Measurements from ENCODE around the gene NHLH1. TPM values are rescaled to one million over a fixed set of nuclear protein-coding genes. Genes with fewer than 3 reads are reported as not detected.
A peak's percentile ranks its signal among the peaks of the same experiment; 100 is the strongest.

NHLH1 gene
- total RNA-seq, result under 1 TPM in 1 of 2 experiments, not detected in 1; 0.07 TPM

DNA sequence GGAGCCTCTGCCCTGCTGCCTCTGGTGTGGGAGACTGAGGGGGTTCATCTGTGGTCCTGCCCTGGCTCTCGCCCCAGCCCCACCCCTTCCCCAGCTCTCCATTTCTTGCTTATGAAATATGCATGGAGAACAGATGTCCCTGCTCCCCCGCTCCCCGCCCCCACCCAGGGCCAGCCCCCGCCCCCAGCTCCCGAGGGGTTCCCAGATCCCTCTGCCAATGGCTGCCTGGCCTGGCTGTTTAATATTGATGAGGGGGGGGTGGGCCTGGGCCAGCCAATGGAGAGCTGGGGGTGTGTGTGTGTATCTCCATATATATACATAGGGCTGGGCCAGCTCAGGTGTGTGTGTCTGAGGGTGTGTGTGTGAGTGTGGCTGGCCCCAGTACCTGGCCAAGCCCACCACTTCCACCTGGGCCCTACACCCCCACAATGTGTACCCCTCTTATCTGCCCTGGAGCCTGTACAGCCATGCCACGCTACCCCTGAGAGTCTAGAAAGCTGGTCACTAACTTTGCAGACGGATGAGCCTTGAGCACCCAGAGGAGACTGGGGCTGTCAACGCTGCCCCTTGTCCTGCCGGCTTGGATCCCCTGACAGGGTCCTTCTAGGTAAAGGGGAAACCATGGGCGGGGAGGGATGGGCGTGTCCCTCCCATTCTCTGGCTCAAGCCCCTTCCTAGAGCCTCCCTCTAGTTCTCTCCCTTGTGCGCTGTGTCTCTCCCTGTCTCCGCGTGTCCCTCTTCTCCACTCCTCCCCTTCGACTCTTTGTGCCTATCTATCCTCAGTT, at the start of gene NHLH1:
TSS of gene NHLH1 (plus strand) at position 341 of the 785 bp plus-strand sequence. CDS start 3,661 bp downstream, outside the sequence.
- H3K4me3 Mint-ChIP-seq, result no peak within 1 kb of the TSS
- intact Hi-C loops (cut with micrococcal nuclease), result no loop called here
- peaks cover 5% of the 10 kb centered on the region for H3K4me1 Mint-ChIP-seq (ENCODE audit: low read depth)
- H3K27ac Mint-ChIP-seq, result no peak within 1 kb of the TSS
- H3K36me3 Mint-ChIP-seq (ENCODE audit: low read depth), result no peaks in the 10 kb centered on the region
- H3K27me3 Mint-ChIP-seq (ENCODE audit: low read depth), result no peaks in the 10 kb centered on the region
- CTCF ChIA-PET, result interaction anchor here (1.4 to 1.5 kb wide), 2 partner anchors 10 to 12 kb away, joined by 3 to 9 read pairs; no protein-coding TSS in a partner anchor
- H3K9me3 Mint-ChIP-seq, result no peaks in the 10 kb centered on the region
- no peak for DNase-seq

- peaks cover 47% of the 10 kb centered on the region for H3K36me3 Mint-ChIP-seq (ENCODE audit: low read depth)
- DNase-seq, result no peak
Observed at GRCh38 chr1:160322831-160323230, 44.0 kb upstream of the NHLH1 start.

DNA sequence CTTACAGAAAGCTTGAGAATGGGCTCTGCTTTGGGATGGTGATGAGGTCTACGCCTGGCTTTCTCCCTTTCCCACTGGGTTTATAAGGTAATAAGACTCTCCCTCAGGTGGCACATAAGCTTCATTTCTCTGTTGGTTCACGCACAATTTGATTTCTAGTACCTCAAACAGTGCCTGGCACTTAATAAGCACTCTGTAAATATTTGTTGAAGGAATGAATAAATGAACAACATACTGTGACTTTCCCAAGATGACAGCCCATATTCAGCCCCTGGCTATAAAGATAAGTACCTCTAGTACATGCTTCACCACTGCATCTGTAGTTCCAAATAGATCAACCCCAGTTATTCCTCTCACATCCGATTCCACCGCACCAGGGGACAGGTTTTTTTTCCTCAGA, 41.6 kb upstream of the NHLH1 start:
- H3K36me3 Mint-ChIP-seq (ENCODE audit: low read depth), result peaks cover 41% of the 10 kb centered on the region
- CTCF ChIA-PET, result interaction anchor here (0.7 kb wide), 1 partner anchor 34 kb away, joined by 3 read pairs; no protein-coding TSS in a partner anchor
- peaks cover 12% of the 10 kb centered on the region for H3K4me1 Mint-ChIP-seq (ENCODE audit: low read depth)
- H3K27me3 Mint-ChIP-seq (ENCODE audit: low read depth), result no peaks in the 10 kb centered on the region
- H3K27ac Mint-ChIP-seq, result no peak overlapping the region
- DNase-seq, result no peak
- H3K4me3 Mint-ChIP-seq, result no peak overlapping the region
- H3K9me3 Mint-ChIP-seq, result no peaks in the 10 kb centered on the region
- intact Hi-C loops (cut with micrococcal nuclease), result no loop called here

More at GRCh38 chr1:160322831-160323230, 44.0 kb upstream of the NHLH1 start:
- Mint-ChIP-seq H3K4me1 (ENCODE audit: low read depth) (peaks cover 17% of the 10 kb centered on the region), H3K27me3 (ENCODE audit: low read depth) (no peaks in the 10 kb centered on the region), H3K4me3 (no peak overlapping the region), H3K9me3 (no peaks in the 10 kb centered on the region), H3K27ac (no peak overlapping the region)
- CTCF ChIA-PET, result no interaction called here
- intact Hi-C loops (cut with micrococcal nuclease), result no loop called here

DNA sequence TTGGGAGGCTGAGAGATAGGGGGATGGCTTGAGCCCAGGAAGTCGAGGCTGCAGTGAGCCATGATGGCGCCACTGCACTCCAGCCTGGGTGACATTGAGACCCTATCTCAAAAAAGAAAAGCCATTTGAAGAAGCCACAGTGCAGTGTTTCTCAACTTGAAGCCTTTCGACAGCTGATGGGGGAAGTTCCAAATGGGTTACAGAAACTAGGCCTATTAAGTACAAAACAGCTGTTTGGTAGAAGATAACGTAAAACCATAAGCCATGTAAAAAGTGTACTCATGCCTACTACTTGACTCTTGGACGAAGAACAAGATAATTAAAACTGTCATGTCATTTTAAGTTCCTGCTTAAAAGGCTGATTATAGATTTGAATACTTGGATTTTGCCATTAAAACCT, 40.5 kb upstream of the NHLH1 start:
- intact Hi-C loops (cut with micrococcal nuclease), result no loop called here
- Mint-ChIP-seq H3K9me3 (no peaks in the 10 kb centered on the region), H3K4me1 (ENCODE audit: low read depth) (peaks cover 5% of the 10 kb centered on the region), H3K27ac (no peak overlapping the region), H3K4me3 (no peak overlapping the region), H3K36me3 (ENCODE audit: low read depth) (peaks cover 38% of the 10 kb centered on the region), H3K27me3 (ENCODE audit: low read depth) (no peaks in the 10 kb centered on the region)
- CTCF ChIA-PET, result no interaction called here
- DNase-seq, result no peak

DNA sequence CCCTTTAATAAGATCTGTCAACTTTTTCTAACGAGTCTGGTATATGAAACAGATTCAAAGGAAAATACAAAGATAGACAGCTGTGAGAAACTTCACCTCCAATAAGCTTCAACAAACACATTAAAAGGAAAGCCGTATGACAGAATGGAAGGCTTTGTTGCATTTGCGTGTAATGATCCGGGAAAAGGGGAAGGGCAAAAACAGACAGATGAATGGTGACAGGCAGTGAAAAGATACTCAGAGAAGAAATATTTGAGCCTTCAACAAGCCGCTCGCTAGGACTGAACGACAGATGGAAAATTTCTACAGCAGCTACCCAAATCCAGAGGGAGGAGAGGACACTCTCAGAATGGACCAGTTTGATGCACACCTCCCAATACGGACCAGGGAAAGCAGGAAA, 38.7 kb upstream of the NHLH1 start:
- Mint-ChIP-seq H3K27me3 (ENCODE audit: low read depth) (no peaks in the 10 kb centered on the region), H3K27ac (no peak overlapping the region), H3K4me1 (ENCODE audit: low read depth) (no peaks in the 10 kb centered on the region), H3K9me3 (no peaks in the 10 kb centered on the region), H3K4me3 (no peak overlapping the region), H3K36me3 (ENCODE audit: low read depth) (peaks cover 30% of the 10 kb centered on the region)
- CTCF ChIA-PET, result interaction anchor here (0.8 to 1.7 kb wide), 4 partner anchors 18 to 48 kb away, joined by 3 to 5 read pairs (median 4); no protein-coding TSS in a partner anchor
- intact Hi-C loops (cut with micrococcal nuclease), result no loop called here
- DNase-seq, result no peak

DNA sequence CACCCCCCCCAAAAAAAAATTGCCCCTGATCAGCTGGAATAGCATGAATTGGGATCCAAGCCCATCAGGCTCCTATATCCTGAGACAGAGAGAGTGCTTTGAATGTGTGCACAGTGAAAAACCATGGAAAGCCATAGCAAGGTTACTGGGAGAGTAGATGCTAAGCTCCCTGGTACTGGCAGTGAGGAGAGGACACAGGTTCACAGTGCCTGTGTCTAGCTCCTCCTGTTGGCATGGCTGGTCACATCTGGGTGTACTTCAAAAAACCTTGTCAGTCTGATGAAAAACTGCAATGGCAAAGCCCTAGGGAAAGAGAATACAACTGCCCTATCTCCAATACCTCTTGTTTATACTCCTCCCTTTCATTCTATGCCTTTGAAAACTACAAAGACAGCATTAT, 36.8 kb upstream of the NHLH1 start:
- Mint-ChIP-seq H3K4me1 (ENCODE audit: low read depth) (no peaks in the 10 kb centered on the region), H3K27me3 (ENCODE audit: low read depth) (no peaks in the 10 kb centered on the region), H3K36me3 (ENCODE audit: low read depth) (peaks cover 31% of the 10 kb centered on the region), H3K9me3 (no peaks in the 10 kb centered on the region), H3K27ac (no peak overlapping the region), H3K4me3 (no peak overlapping the region)
- no peak for DNase-seq
- CTCF ChIA-PET, result interaction anchor here (1.0 to 1.4 kb wide), 2 partner anchors 10 to 39 kb away, joined by 3 read pairs; no protein-coding TSS in a partner anchor
- intact Hi-C loops (cut with micrococcal nuclease), result no loop called here

DNA sequence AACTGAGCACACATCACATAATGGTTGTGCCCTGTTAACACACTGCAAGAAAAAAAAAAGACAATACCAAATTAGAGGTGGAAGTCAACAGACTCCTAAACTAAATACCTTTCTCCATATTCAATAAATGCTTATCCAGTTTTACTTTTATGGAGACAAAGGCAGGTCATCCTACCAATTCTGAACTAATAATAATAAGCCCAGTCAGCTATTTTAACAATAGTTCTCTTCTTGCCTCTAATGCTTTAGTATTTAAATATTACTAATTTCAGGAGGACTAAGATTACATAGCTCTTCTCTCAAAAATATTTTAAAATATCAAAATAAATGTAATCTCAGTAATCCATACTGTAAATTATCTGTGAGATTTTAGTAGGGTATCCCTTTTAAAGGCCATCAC, 34.4 kb upstream of the NHLH1 start:
- no peak for DNase-seq
- CTCF ChIA-PET, result interaction anchor here (0.6 to 2.8 kb wide), 5 partner anchors 16 to 232 kb away, joined by 3 to 11 read pairs (median 3); no protein-coding TSS in a partner anchor
- H3K27me3 Mint-ChIP-seq (ENCODE audit: low read depth), result no peaks in the 10 kb centered on the region
- H3K36me3 Mint-ChIP-seq (ENCODE audit: low read depth), result peaks cover 25% of the 10 kb centered on the region
- H3K4me1 Mint-ChIP-seq (ENCODE audit: low read depth), result no peaks in the 10 kb centered on the region
- H3K4me3 Mint-ChIP-seq, result no peak overlapping the region
- H3K9me3 Mint-ChIP-seq, result no peaks in the 10 kb centered on the region
- intact Hi-C loops (cut with micrococcal nuclease), result no loop called here
- H3K27ac Mint-ChIP-seq, result no peak overlapping the region

GRCh38 chr1:160338580-160338979, 28.3 kb upstream of the NHLH1 start:
- Mint-ChIP-seq H3K27me3 (ENCODE audit: low read depth) (no peaks in the 10 kb centered on the region), H3K4me1 (ENCODE audit: low read depth) (peaks cover 30% of the 10 kb centered on the region), H3K4me3 (no peak overlapping the region), H3K27ac (no peak overlapping the region), H3K9me3 (no peaks in the 10 kb centered on the region), H3K36me3 (ENCODE audit: low read depth) (peaks cover 21% of the 10 kb centered on the region)
- CTCF ChIA-PET, result interaction anchor here (1.2 kb wide), 1 partner anchor 12 kb away, joined by 3 read pairs; no protein-coding TSS in a partner anchor
- intact Hi-C loops (cut with micrococcal nuclease), result no loop called here
- no peak for DNase-seq

GRCh38 chr1:160340146-160340545, 26.7 kb upstream of the NHLH1 start:
- intact Hi-C loops (cut with micrococcal nuclease), result no loop called here
- no peak for DNase-seq
- peaks cover 20% of the 10 kb centered on the region for H3K36me3 Mint-ChIP-seq (ENCODE audit: low read depth)
- no peak overlapping the region for H3K4me3 Mint-ChIP-seq
- peaks cover 41% of the 10 kb centered on the region for H3K4me1 Mint-ChIP-seq (ENCODE audit: low read depth)
- H3K27ac Mint-ChIP-seq, result no peak overlapping the region
- H3K27me3 Mint-ChIP-seq (ENCODE audit: low read depth), result no peaks in the 10 kb centered on the region
- CTCF ChIA-PET, result interaction anchor here (1.3 kb wide), 2 partner anchors 10 to 49 kb away, joined by 3 read pairs; no protein-coding TSS in a partner anchor
- no peaks in the 10 kb centered on the region for H3K9me3 Mint-ChIP-seq

GRCh38 chr1:160340866-160341265, 26.0 kb upstream of the NHLH1 start:
- H3K27ac Mint-ChIP-seq, result peak overlapping the region; percentile 25
- intact Hi-C loops (cut with micrococcal nuclease), result no loop called here
- no peaks in the 10 kb centered on the region for H3K27me3 Mint-ChIP-seq (ENCODE audit: low read depth)
- DNase-seq, result no peak
- peaks cover 20% of the 10 kb centered on the region for H3K36me3 Mint-ChIP-seq (ENCODE audit: low read depth)
- H3K9me3 Mint-ChIP-seq, result no peaks in the 10 kb centered on the region
- CTCF ChIA-PET, result interaction anchor here (0.7 kb wide), 2 partner anchors 20 to 244 kb away, joined by 3 read pairs; no protein-coding TSS in a partner anchor
- no peak overlapping the region for H3K4me3 Mint-ChIP-seq
- H3K4me1 Mint-ChIP-seq (ENCODE audit: low read depth), result peaks cover 41% of the 10 kb centered on the region

GRCh38 chr1:160342526-160342925, 24.3 kb upstream of the NHLH1 start:
- H3K4me1 Mint-ChIP-seq (ENCODE audit: low read depth), result peaks cover 46% of the 10 kb centered on the region
- peak; percentile 11 for DNase-seq
- peaks cover 22% of the 10 kb centered on the region for H3K36me3 Mint-ChIP-seq (ENCODE audit: low read depth)
- no peaks in the 10 kb centered on the region for H3K27me3 Mint-ChIP-seq (ENCODE audit: low read depth)
- CTCF ChIA-PET, result interaction anchor here (0.8 kb wide), 1 partner anchor 35 kb away, joined by 3 read pairs; no protein-coding TSS in a partner anchor
- intact Hi-C loops (cut with micrococcal nuclease), result no loop called here
- H3K9me3 Mint-ChIP-seq, result no peaks in the 10 kb centered on the region
- H3K4me3 Mint-ChIP-seq, result peak overlapping the region; percentile 99
- H3K27ac Mint-ChIP-seq, result peak overlapping the region; percentile 98

- Mint-ChIP-seq H3K27ac (peak within 1 kb of the TSS; percentile 98), H3K4me1 (ENCODE audit: low read depth) (peaks cover 43% of the 10 kb centered on the region), H3K4me3 (peak within 1 kb of the TSS; percentile 99), H3K36me3 (ENCODE audit: low read depth) (peaks cover 19% of the 10 kb centered on the region), H3K9me3 (no peaks in the 10 kb centered on the region), H3K27me3 (ENCODE audit: low read depth) (no peaks in the 10 kb centered on the region)
- peak; percentile 95 for DNase-seq
- CTCF ChIA-PET, result interaction anchor here (0.6 to 1.8 kb wide), 3 partner anchors 11 to 89 kb away, joined by 4 to 8 read pairs (median 4); no protein-coding TSS in a partner anchor
- intact Hi-C loops (cut with micrococcal nuclease), result loop anchor here (1.0 kb wide), 4 partner anchors 82 to 312 kb away; partner anchors contain the start of genes IGSF8 and PIGM
Observed at GRCh38 chr1:160342953-160343869, 23.7 kb upstream of the NHLH1 start, which contains the start of the genes COPA and NCSTN. Gene COPA, minus strand, starts transcription at chr1:160343250. Its CDS starts 80 bp downstream, at chr1:160343170. Gene NCSTN, plus strand, starts transcription at chr1:160343383. Its CDS starts 14 bp downstream, at chr1:160343397.

All from activated naive CD4-positive, alpha-beta T cell treated with anti-CD3 and anti-CD28 coated beads for 36 hours (primary cell).